GM12865 (cell line): ENCODE data around the gene PTK6.

Experiments
- DNase-seq: peaks from one replicate; pipeline ENCODE4 v3.0.0; 2010; ENCODE audit warnings: low read depth
- H3K4me3 ChIP-seq: 2 replicates; pipeline ENCODE4 v1.5.1; 2011; ENCODE audit warnings: mild to moderate bottlenecking, low read depth, low read length, control low read depth
- TF ChIP-seq, protein P1 (sequence below): IDR thresholded peaks from 2 replicates; pipeline ENCODE4 v1.5.1; 2011; ENCODE audit warnings: low read length, control low read depth, low read depth, inconsistent platforms; ENCODE audit not compliant: insufficient read depth; ENCODE audit errors: missing control alignments

PTK6 gene

DNA sequence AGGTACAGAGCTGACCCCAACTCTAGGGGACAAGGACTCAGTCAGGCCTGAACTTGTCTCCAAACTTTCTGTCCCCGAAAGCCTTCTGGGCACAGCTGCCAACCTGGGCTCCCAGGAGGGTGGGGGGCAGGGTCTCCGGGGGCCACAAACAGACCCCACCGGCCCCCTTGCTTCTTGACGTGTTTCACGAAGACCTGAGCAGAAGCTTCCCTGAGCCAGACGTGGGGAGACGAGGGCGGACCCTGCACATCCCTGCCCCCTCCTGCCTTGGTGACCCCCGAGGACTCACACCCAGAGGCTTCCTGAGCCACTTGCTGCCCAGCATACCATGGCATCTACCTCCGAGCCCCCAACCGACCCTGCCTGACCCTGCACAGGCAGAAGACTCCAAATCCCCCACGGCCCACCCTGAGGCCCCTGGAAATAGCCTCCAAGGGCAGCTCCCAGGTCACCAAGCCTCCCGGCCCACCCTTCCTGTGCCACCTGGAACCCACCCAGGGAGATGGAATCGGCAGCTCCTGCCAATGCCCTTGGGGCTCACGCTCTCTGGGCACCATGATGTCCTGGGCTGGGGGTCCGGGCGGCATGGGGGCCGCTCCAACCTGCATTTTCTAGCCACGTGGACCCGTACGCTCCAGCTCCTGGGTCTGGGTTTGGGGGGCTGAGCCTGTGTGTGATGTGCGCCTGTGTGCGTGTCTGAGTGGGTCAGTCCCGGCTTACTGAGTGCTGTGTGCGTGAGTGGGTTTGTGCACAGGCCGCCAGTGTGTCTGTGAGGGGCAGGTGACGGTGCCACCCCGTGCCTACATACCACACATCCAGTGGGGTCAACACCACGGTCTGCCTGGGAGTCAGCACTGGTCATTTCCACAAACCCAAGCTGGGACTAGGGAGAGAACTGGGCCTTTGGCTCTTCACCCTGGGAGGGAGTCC lies 2.5 kb upstream of the PTK6 start:
- TF ChIP-seq, protein P1, sequence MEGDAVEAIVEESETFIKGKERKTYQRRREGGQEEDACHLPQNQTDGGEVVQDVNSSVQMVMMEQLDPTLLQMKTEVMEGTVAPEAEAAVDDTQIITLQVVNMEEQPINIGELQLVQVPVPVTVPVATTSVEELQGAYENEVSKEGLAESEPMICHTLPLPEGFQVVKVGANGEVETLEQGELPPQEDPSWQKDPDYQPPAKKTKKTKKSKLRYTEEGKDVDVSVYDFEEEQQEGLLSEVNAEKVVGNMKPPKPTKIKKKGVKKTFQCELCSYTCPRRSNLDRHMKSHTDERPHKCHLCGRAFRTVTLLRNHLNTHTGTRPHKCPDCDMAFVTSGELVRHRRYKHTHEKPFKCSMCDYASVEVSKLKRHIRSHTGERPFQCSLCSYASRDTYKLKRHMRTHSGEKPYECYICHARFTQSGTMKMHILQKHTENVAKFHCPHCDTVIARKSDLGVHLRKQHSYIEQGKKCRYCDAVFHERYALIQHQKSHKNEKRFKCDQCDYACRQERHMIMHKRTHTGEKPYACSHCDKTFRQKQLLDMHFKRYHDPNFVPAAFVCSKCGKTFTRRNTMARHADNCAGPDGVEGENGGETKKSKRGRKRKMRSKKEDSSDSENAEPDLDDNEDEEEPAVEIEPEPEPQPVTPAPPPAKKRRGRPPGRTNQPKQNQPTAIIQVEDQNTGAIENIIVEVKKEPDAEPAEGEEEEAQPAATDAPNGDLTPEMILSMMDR, result no peak

DNA sequence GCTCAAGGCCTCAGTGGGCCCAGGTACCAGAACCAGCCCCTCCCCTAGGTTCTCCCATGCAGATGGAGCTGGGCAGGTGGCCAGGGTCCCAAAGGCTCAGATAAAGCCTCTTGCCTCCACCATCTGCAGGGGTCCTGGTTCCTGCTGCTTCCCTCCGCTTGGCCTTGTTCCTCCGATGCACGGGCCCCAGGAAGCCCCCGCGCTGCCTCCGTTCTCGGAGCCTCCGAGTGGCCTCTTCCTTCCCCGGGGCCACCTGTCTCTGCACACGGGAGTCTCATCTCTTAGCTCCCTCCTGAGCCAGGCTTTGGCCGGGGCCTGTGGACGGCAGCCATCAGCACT lies 1.9 kb upstream of the PTK6 start:
- TF ChIP-seq, protein P1, result no peak
- DNase-seq, result no peak
- no peak overlapping the region for H3K4me3 ChIP-seq

More for the DNA sequence above, 2.5 kb upstream of the PTK6 start:
- no peak for DNase-seq
- no peak overlapping the region for H3K4me3 ChIP-seq

DNA sequence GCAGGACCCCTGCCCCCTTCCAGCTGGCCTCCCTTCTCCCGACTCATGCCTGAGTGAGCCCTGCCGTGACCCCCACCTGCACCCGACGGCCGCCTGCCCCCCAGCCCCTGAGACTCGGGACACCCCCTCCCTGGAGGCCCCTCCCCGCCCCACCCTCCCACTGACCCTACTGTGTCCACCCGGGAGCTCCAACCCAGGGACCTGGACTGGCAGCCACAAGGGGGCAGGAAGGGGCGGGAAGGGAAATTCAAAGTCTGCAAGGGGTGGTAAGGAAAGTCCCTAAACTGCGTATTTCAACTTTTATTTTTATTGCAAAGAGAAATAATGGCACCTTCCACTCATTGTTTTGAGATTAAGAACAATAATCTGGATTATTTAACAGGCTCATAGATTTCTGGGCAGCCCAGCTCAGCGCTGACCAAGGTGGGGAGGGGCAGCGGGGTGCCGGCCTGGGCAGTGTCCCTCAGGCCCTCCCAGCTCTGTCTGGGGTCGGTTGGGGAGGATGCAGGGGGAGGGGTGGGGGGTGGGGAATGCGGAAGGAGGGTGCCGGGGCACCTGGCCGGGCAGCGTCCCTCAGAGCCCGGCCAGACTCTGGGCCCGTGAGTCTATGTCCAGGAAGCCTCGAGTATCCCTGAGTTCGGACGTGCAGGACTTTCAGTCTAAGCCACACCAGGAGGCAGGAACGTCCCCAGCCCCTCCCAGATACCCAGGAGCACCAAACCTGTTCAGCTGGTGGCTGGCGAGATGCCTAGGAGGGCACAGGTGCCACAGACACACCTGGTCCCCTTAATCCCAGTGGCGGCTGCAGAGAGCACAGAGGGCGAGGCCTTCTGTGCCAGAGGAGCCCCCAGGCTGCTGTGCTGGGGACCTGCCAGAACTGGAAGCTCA lies 1.3 kb upstream of the PTK6 start:
- TF ChIP-seq, protein P1, result no peak
- H3K4me3 ChIP-seq, result peak overlapping the region; percentile 21
- peak; percentile 63 for DNase-seq

DNA sequence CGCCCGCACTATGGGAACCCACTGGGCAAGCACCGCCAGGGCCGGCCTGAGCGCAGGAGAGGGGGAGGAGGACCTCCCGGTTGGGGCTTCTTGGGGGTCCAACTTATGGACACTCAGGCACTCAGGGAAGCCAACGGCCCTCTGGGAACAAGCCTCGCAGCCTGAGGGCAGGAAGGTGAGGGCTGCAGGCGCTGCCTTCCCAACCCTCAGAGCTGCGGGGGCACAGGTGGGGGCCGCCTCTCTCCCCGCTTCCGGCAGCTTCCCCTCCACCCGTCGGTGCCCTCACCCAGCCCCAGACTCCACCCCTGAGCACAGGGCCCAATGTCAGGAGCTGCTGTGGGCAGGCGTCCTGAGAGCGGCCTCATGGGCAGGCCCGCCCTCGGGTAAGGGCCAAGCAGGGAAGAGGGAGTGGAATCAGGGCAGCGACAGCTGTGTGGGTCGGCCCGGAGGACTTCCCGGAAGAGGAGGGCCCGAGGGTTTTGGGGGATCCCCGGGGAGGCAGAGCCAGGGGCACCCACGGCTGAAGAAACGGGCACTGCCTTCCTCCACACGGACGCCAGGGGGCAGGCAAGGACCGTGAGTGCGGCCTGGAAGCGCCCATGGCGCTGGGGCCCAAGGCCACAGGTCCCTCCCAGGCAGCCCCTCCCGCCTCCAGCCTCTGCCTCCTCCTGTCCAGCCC lies 488 bp upstream of the PTK6 start:
- H3K4me3 ChIP-seq, result peak overlapping the region; percentile 59
- DNase-seq, result peak; percentile 99
- TF ChIP-seq, protein P1, result peak; percentile 97

DNA sequence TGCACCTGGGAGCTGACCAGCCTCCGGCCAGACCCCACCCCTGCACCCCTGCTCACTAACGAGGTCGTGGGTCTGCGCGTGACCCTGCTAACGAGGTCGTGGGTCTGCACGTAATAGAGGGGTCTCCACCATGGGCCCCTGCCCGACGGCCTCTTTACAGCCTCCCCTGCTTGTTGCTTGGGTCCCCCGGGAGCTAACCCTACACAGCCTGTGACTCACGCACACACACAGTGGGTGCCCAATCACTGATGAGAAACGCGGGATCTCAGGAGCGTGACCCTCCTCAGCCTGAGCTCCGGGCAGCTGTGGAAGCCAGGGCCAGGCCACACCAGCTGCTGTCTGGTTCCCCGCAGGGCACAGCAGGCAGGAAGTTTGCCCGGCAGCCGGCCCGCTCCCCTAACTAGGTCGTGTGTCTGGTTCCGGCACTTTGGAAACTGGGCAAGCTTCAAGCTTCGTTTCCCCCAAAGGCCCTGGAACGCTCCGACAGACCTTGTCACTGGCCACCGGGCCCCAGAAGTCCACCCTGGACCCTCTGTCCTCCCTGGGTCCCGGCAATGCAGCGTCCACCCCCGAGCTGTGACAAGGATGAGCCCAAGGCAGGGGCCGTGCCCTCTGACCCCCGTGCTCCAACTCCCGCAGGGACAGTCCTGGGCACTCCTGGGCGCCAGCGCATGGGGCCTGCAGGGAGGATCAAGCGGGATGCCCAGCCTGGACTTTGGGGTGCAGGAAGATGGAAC lies 767 bp downstream of the PTK6 start:
- H3K4me3 ChIP-seq, result peak overlapping the region; percentile 59
- no peak for DNase-seq
- TF ChIP-seq, protein P1, result no peak

DNA sequence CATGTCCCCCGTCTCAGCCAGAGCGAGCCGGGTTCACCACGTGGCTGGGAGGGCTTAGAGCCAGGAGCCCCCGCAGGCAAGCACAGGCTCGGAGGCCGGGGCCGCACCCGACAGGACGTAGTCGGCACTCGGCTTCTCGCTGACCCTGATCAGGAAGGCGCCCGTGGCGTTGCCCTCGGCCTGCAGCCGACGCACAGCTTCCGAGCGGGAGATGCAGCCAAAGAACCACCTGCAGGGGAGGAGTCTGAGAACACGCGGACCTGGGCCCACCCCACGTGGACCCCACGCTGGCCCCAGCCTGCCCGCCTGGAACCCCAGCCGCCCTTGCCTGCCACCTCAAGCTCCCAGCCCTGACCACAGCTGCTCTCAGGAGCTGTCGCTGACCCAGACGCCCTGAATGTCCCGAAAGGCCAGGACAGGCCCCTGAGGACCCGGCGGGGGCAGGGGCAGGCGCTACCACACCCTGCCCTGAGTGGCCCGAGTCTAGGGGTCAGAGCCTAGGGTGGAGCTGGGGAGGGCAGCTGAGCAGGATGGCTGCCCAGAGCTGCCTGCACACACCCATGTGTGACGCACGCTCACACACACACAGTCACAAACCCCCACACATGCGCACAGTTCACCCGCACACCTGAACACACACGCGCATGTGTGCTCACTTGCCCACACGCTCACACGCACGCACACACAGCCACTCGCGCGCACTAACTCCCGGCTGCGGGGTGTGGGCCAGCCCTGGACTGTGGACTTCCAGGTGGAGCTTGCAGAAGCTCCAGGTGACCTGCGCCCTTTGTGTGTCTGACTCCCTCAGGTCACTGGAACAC lies 2.1 kb downstream of the PTK6 start:
- no peak for DNase-seq
- H3K4me3 ChIP-seq, result no peak overlapping the region
- TF ChIP-seq, protein P1, result no peak
